ENCODE results near the gene CES5A.
"Not testable (repeated sequence)": the region's sequence is repeated elsewhere in the genome, so short reads cannot be mapped to it uniquely, and the experiment has no call there.

The CES5A gene

DNA sequence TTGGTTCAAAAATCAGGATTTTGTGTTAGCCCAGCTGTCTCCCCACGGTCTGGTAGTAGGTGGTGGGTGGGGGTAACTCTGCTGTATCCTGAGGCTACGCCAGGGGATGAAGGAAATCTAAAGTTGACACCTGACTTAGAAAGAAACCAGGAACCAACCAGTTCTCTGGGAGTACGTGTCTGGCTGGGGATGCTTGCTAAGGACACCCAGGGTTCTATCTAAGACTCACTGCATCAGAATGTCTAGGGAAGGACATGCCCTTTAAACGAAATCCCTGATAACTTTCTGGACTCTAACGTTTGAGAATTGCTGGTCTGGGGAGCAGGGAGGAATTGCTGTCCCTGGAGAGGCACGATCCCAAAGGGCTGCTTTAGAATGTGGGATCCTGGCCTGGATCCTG, 39.2 kb upstream of the CES5A start:
- ChIA-PET CTCF (no interaction called here), POLR2A (no interaction called here)
- H3K4me1 ChIP-seq (ENCODE audit: control insufficient read depth, insufficient read depth, low read length) = no peaks in the 10 kb centered on the region
- no peak overlapping the region for H3K27ac ChIP-seq (ENCODE audit: extremely low read depth, low read depth, low read length)
- no peaks in the 10 kb centered on the region for H3K36me3 ChIP-seq (ENCODE audit: control insufficient read depth in 2 of 2, insufficient read depth in 1 of 2, low read length in 2 of 2)
- H3K9me3 ChIP-seq (ENCODE audit: control insufficient read depth, insufficient read depth, low read depth, low read length) = no peaks in the 10 kb centered on the region
- H3K4me3 ChIP-seq (ENCODE audit: low read depth, low read length) = no peak overlapping the region
- TF ChIP-seq ZNF114 (tag by site-specific recombination; IDR thresholded peaks at IDR 0.05) (no peak), ZNF501 (tag by site-specific recombination; IDR thresholded peaks at IDR 0.05) (no peak), ZNF549 (tag by site-specific recombination; IDR thresholded peaks at IDR 0.05) (no peak), ZNF211 (tag by site-specific recombination; IDR thresholded peaks at IDR 0.05; ENCODE audit: low read depth) (no peak), SCRT2 (tag by site-specific recombination; IDR thresholded peaks at IDR 0.05) (no peak), ZNF785 (tag by site-specific recombination; IDR thresholded peaks at IDR 0.05) (no peak), REPIN1 (tag by site-specific recombination; IDR thresholded peaks at IDR 0.05; ENCODE audit: low read depth) (no peak), HOXD13 (CRISPR knock-in tag; IDR thresholded peaks at IDR 0.05; ENCODE audit: borderline replicate concordance) (no peak), ZNF610 (tag by site-specific recombination; IDR thresholded peaks at IDR 0.05; ENCODE audit: borderline replicate concordance) (no peak), GFI1B (tag by site-specific recombination; IDR thresholded peaks at IDR 0.05) (no peak), ZNF843 (tag by site-specific recombination; IDR thresholded peaks at IDR 0.05) (no peak)
- TF ChIP-seq, protein P1, sequence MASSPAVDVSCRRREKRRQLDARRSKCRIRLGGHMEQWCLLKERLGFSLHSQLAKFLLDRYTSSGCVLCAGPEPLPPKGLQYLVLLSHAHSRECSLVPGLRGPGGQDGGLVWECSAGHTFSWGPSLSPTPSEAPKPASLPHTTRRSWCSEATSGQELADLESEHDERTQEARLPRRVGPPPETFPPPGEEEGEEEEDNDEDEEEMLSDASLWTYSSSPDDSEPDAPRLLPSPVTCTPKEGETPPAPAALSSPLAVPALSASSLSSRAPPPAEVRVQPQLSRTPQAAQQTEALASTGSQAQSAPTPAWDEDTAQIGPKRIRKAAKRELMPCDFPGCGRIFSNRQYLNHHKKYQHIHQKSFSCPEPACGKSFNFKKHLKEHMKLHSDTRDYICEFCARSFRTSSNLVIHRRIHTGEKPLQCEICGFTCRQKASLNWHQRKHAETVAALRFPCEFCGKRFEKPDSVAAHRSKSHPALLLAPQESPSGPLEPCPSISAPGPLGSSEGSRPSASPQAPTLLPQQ (tag by site-specific recombination; IDR thresholded peaks at IDR 0.05) = no peak
- TF ChIP-seq, protein P2, sequence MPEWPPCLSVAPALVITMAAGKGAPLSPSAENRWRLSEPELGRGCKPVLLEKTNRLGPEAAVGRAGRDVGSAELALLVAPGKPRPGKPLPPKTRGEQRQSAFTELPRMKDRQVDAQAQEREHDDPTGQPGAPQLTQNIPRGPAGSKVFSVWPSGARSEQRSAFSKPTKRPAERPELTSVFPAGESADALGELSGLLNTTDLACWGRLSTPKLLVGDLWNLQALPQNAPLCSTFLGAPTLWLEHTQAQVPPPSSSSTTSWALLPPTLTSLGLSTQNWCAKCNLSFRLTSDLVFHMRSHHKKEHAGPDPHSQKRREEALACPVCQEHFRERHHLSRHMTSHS (tag by site-specific recombination; IDR thresholded peaks at IDR 0.05) = no peak
- TF ChIP-seq, protein P3, sequence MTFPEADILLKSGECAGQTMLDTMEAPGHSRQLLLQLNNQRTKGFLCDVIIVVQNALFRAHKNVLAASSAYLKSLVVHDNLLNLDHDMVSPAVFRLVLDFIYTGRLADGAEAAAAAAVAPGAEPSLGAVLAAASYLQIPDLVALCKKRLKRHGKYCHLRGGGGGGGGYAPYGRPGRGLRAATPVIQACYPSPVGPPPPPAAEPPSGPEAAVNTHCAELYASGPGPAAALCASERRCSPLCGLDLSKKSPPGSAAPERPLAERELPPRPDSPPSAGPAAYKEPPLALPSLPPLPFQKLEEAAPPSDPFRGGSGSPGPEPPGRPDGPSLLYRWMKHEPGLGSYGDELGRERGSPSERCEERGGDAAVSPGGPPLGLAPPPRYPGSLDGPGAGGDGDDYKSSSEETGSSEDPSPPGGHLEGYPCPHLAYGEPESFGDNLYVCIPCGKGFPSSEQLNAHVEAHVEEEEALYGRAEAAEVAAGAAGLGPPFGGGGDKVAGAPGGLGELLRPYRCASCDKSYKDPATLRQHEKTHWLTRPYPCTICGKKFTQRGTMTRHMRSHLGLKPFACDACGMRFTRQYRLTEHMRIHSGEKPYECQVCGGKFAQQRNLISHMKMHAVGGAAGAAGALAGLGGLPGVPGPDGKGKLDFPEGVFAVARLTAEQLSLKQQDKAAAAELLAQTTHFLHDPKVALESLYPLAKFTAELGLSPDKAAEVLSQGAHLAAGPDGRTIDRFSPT (tag by site-specific recombination; IDR thresholded peaks at IDR 0.05) = no peak

DNA sequence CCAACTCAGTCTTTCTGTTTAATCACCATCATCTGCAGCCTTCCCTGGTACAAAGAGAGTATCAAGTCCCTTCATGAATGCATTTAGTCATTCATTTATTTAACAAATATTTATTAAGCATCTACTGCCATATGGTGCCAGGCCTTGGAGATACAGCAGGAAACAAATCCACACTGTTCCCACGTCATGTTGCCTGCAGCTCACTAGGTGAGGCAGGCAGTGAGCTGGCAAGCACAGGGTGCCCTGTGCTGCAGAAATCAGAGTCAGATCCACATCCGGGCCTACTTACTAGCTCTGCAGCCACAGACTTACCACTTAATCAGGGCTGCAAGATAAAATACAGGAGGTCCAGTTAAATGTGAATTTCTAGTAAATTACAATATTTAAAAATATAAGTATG, 38.5 kb upstream of the CES5A start:
- Histone ChIP-seq H3K36me3 (ENCODE audit: control insufficient read depth in 2 of 2, insufficient read depth in 1 of 2, low read length in 2 of 2) (no peaks in the 10 kb centered on the region), H3K9me3 (ENCODE audit: control insufficient read depth, insufficient read depth, low read depth, low read length) (no peaks in the 10 kb centered on the region), H3K27ac (ENCODE audit: extremely low read depth, low read depth, low read length) (no peak overlapping the region), H3K4me3 (ENCODE audit: low read depth, low read length) (no peak overlapping the region), H3K4me1 (ENCODE audit: control insufficient read depth, insufficient read depth, low read length) (no peaks in the 10 kb centered on the region)
- ChIA-PET CTCF (no interaction called here), POLR2A (no interaction called here)
- TF ChIP-seq ZNF624 (tag by site-specific recombination; IDR thresholded peaks at IDR 0.05) (no peak), ZNF830 (tag by site-specific recombination; IDR thresholded peaks at IDR 0.05; ENCODE audit: low read depth) (no peak), ZNF404 (tag by site-specific recombination; IDR thresholded peaks at IDR 0.05) (no peak), ZNF529 (tag by site-specific recombination; IDR thresholded peaks at IDR 0.05; ENCODE audit: insufficient replicate concordance) (no peak), ZNF138 (tag by site-specific recombination; IDR thresholded peaks at IDR 0.05; ENCODE audit: borderline replicate concordance) (no peak), ZIC2 (tag by site-specific recombination; IDR thresholded peaks at IDR 0.05) (no peak), ZBTB1 (tag by site-specific recombination; IDR thresholded peaks at IDR 0.05) (no peak)
- TF ChIP-seq, protein P4, sequence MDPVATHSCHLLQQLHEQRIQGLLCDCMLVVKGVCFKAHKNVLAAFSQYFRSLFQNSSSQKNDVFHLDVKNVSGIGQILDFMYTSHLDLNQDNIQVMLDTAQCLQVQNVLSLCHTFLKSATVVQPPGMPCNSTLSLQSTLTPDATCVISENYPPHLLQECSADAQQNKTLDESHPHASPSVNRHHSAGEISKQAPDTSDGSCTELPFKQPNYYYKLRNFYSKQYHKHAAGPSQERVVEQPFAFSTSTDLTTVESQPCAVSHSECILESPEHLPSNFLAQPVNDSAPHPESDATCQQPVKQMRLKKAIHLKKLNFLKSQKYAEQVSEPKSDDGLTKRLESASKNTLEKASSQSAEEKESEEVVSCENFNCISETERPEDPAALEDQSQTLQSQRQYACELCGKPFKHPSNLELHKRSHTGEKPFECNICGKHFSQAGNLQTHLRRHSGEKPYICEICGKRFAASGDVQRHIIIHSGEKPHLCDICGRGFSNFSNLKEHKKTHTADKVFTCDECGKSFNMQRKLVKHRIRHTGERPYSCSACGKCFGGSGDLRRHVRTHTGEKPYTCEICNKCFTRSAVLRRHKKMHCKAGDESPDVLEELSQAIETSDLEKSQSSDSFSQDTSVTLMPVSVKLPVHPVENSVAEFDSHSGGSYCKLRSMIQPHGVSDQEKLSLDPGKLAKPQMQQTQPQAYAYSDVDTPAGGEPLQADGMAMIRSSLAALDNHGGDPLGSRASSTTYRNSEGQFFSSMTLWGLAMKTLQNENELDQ (tag by site-specific recombination; IDR thresholded peaks at IDR 0.05; ENCODE audit: low read depth) = no peak
- TF ChIP-seq, protein P5, sequence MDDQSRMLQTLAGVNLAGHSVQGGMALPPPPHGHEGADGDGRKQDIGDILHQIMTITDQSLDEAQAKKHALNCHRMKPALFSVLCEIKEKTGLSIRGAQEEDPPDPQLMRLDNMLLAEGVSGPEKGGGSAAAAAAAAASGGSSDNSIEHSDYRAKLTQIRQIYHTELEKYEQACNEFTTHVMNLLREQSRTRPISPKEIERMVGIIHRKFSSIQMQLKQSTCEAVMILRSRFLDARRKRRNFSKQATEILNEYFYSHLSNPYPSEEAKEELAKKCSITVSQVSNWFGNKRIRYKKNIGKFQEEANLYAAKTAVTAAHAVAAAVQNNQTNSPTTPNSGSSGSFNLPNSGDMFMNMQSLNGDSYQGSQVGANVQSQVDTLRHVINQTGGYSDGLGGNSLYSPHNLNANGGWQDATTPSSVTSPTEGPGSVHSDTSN (CRISPR knock-in tag; IDR thresholded peaks at IDR 0.05) = no peak

DNA sequence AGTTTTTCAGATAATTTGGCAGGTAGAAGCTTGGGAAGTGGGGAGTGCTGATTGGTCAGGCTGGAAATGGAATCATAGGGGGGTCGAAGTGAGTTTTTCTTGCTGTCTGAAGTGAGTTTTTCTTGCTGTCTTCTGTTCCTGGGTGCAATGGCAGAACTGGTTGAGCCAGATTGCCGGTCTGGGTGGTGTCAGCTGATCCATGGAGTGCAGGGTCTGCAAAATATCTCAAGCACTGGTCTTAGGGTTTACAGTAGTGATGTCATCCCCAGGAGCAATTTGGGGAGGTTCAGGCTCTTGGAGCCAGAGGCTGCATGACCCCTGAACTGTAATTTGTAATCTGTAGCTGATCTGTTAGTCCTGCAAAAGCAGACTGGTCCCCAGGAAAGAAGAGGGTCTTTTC, 37.9 kb upstream of the CES5A start:
- CTCF ChIA-PET; H3K36me3 ChIP-seq (ENCODE audit: control insufficient read depth in 2 of 2, insufficient read depth in 1 of 2, low read length in 2 of 2); H3K27ac ChIP-seq (ENCODE audit: extremely low read depth, low read depth, low read length); H3K9me3 ChIP-seq (ENCODE audit: control insufficient read depth, insufficient read depth, low read depth, low read length); POLR2A ChIA-PET; H3K4me3 ChIP-seq (ENCODE audit: low read depth, low read length); H3K4me1 ChIP-seq (ENCODE audit: control insufficient read depth, insufficient read depth, low read length): not testable (repeated sequence)

Measured in HEK293 (cell line).